Measurements from ENCODE around the gene ITPRIP. TPM values are rescaled to one million over a fixed set of nuclear protein-coding genes. Genes with fewer than 3 reads are reported as not detected.
A peak's percentile ranks its signal among the peaks of the same experiment; 100 is the strongest.

ITPRIP gene
- polyA plus RNA-seq, 12 donors = 6.1 to 16.0 (median 7.8) TPM; not detected in 1

DNA sequence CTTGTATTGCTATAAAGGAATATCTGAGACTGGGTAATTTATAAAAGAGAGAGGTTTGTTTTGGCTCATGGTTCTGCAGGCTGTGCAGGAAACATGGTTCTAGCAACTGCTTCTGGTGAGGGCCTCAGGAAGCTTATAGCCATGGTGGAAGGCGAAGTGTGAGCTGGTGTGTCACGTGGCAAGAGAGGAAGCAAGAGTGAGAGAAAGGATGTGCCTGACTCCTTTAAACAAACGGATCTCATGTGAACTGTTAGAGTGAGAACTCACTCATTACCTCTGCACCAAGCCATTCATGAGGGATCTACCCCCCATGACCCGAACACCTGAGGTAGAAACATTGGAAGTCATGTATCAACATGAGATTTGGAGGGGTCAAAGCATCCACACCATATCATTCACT lies 7.7 kb upstream of the ITPRIP start:
- DNase-seq = no peak

DNA sequence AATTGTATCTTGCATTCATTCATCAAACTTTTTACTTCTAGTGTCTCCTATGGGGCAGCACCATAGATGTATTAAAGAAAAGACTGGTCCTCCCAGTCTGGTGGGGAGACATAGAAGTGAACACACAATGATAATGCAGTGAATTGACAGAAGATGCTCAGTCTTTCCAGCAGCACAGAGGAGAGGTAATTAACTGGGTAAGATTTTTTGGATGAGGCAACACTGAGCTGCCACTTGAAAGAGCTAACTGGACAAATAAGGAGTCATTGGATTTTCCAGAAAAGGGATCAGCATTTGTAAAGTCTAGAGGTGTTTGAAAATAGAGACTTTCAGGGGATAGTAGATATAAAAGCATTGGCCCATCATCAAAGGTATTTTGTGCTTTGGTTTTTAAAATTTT lies 7.2 kb upstream of the ITPRIP start:
- DNase-seq = no peak

DNA sequence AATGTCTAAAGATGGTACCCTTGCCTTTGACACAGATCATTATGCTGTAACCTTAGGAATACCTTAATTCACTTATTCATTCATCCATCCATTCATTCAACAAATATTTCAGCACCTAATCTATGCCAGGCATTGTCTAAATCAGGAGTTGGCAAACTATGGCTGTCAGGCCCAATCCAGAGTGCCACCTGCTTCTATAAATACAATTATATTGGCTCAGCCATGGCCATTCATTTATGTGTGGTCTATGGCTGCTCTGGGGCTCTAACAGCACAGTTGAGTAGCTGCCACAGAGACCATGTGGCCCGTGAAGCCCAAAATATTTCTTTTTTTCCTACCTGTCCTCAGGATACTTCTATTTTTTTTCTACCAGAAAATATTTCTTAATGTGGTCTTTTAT lies 6.0 kb upstream of the ITPRIP start:
- no peak for DNase-seq

DNA sequence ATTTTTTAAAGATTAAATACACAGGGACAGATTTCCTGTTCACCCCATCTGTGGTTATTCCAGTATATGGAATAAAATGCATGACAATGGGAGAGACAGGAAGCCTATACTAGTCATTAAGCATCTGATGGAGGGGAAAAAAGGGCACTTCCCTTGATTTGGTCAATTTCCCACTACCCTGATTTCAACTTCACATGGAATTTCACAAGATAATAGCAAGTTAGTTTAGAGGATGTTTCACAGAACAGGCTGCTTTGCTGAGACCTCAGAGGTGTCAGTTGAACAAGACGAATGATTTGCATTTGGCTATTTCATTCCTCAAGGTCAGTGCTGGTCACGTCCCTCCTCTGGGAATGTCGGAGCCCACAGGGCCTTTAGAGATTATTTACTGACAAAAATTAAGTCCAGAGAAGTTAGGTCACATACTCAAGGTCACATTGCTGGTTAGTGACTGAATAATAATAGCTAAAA lies 4.7 kb upstream of the ITPRIP start:
- DNase-seq = no peak

DNA sequence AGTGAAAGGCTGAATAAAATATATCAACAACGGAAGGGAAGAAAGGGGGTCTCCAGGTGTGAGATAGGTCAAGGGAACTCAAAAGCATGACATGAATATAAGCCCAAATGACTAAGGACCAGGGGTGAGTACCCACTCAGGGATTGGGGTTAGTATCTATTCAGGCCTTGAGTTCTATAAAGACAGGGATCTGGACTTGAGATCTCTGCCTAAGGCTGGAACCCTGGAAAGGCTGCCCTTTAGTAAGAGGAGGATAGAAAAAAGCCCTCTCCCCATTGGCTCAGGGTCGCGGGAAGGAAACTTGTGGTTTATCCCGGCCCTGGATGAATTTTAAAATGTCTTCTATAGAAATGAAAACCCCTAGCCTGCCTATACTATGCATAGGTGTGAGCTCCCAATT lies 2.4 kb upstream of the ITPRIP start:
- no peak for DNase-seq

DNA sequence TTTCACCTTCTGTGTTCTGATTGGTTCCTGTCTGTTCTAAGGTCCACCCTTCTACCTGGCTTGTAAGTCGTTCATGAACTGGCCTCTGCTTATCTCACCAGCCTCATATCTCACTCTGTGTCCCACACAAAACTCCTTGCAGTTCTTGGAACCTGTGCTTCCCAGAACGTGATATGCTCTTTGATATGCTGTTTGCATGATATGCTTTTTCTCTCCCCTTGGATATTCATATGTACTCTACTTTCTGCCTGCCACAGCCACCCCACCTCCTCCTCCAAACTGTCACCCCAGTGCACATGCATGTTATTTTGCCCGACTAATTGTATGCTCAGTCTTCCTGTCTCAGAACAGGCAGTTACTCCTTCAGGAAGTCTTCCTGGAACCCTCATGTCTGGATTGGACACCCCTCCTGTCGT lies 1.9 kb upstream of the ITPRIP start:
- no peak for DNase-seq

DNA sequence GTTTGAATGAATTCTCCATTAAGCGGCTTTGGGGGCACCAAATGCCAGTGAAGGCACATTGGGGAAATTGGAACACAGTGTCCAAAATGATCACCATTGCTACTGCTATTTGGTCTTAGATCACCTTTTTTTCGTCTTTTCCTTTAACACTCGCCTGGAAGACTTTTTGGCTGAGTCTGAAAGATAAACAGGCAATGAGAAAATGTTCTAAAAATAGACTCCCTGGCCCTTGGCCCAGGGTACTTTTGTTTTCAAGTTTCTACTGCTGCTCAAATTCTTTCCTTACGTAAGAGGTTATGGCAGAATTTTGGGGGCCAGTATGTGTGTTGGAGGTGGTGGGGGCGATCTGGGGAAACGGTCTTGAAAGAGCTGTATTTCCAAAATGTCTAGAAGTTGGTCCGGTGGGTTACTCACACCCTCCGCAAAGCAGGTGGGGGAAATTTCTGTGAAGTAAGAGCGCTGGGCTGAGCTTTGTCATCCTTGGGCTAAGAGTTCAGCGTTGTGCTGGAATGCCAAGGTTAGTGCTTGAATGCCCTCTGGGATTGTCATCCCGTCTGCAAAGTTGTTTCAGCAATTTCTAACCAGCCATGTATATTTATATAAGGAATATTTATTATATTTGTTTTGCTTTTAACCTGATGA lies 1.3 kb upstream of the ITPRIP start:
- peak; percentile 92 for DNase-seq

DNA sequence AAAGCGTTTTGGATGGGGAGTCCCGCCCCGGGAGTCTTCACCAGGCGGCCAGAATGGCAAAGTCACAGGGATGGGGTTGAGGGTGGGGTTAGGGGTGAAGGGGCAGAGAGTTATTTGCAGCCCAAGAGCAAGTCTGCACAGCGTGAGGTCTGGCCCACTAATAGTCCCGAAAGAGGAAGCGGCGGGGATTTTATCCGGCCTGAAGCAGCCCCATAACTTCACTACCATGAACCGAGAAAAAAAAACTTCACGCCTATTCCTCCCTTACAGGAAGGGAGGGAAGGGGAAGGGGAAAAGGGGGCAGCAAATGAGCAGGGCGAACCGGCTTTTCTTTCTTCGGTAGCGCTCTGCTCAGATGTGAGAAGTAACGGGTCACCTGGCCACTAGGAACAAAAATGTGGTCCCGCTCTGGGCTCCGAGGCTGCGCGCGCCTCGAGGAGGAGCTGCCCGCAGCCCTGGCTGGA lies 712 bp downstream of the ITPRIP start:
- DNase-seq = no peak

DNA sequence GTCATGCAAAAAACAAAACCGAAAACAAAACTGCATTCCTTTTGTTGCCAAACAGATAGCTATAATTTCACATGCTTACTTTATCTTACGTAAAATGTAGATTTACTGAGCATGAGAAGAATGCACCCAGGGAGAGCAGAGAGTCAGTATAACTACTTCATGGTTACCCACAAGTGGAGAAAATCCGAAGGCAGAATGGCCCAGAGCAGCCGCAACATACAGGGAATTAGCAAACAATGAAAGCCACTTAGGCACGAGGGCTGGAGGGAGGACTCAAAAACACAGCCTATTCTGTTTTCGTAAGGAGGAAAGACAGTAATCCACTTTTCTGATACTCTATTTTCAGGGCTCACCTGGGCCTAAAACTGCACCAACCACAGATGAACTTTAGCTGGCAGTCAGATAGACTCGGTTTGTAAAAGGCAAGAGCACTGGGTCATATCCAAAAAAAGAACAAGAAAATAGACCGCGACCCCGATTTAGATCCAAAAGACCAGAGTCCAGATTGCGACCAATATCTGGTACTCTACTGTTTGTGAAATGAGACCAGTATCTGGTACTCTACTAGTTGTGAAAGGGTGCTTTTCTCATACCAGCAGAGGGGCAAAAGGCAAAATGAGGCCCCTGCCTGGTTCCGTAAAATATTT lies 1.3 kb downstream of the ITPRIP start:
- DNase-seq = no peak

DNA sequence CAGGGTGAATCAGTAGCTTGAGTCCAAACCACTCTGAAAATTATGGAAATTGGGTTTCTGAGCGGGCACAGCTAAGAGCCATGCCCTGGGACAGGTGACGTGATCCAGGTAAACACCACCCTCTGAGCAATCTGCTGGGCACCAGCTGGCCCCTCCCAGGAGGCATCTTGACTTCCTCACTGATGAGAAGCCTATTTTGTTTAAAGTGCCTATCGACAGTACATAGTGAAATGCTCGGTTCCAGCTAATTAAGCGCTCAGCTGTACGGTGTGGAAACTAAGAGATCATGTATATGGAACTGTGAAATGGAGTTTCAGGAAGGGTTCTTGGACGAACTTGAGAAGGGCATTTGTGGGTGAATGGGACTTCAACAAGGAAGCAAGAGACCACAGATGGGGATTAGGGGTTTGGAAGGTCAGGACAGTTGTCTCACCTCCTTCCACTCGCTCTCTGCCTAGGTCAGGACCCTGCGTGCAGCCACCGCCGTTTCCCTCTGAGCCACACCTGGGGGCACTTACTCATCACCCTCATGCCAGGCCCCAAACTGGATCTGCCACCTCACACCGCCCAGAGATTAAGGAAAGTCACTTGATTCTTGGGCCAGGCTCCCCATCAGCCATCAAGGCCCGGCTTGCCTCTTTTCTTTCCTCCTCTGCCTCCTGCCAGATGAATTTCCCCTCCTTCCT lies 3.2 kb downstream of the ITPRIP start:
- no peak for DNase-seq

DNA sequence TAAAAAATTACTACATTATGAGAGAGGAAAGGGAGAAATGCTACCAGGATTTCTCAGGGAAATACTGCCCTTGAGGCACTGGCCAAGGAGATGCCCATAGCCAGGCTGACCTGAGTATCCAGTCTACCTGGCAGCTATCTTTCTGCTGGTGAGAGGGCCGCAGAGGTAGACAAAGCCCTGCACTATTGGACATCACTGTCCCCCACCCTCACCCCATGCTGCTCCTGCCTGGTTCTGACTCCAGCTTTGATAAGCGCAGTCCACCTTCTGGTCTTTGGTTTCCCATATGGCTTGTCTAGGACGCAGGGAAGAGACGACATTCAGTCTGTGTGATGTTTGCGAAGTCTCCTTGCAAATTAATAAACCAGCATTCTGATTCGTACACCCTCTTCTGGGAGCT lies 3.7 kb downstream of the ITPRIP start:
- DNase-seq = no peak

DNA sequence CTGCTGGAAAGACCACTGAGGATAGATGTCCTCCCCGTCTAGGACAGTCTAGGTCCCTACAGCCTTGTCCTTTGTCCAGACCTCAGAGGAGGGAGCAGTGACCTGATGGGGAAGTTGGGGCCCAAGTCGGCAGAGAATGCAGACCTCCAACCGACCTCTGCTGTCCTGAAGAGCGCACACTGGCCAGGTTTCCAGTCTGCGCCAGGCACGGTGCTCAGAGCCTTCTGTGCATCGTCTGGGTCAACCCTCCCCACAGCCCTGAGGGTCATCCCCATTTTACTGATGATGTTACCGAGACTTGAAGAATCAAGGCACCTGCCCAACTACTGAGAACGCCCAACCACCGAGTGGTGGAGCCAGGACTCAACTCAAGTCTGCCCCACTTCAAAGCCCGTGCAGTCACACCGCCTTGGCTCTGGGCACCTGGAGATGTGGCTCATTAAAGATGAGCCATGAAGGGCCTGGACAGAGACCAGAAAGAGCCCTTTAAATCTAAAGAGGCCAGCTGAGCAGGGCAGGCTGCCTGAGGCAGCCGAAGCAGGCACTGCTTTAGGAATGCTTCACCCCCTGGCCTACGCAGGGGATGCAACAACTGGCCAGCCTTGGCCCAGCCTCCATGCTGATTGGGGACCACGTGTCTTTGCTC lies 4.4 kb downstream of the ITPRIP start:
- DNase-seq = no peak

DNA sequence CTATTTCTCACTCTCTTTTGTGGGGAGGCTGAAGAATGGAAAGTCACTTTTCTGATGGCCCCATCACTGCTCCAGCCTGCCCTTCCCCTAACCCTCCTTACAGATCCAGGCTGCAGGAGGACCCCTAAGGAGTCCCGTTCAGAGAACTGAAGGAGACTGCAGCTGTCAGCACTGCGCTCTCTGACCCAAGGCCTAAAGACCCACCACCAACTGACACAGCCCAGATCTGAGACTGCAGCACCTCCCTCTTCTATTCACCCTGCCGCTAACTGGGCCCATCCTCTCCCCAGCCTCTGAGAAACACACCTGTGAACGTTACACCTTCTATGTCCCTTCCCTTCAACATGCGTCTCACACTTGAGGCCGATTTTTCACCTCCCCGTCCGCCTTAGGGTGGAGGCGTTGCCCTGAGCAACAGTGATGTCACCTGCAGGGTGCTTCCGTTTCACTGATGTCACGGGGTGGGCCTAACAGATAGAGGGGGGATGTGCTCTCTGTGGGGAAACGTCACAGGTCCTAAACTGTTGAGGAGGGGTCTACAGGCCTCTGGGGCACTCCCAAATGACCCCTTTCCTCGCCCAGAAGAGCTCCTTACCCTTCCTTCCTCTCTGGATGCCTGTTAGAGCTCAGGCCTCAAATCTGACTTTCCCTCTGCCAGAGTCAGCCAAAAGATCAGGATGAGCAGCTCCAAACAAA lies 5.1 kb downstream of the ITPRIP start:
- no peak for DNase-seq

DNA sequence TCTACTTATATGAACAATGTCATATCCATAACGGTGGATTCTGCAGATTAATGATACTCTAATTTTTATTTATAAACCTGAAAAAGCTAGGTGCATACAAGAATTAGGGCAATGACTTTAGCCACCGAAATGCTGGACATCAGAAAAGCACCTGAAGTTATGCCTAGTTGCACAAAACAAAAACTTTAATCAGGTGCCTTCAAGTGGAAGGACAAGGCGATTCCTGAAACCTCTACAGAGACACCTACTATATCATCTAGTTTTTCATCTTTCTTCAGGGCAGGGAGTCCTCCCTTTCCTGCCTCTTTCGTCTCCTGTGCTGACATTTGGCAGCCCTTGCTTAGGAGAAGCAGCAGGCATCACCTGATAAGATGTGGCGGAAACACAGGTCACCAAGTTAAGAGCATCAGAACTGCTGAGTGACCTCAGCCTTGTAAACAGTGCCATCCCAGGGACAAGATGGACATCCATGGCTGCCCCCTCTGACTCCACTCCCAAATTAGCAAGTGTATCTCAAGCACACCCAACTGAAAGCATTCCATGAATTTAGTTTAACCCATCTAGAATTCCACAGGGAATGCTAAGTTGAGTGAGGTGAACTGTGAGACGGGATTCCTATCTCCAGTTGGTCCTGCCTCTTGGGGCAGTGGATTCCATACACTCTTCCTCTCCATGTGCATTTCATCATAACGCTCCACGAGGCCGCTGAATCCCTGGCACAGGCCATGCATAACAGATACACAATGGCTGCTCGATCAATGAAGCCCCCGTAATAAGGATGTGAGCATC lies 5.8 kb downstream of the ITPRIP start:
- no peak for DNase-seq

DNA sequence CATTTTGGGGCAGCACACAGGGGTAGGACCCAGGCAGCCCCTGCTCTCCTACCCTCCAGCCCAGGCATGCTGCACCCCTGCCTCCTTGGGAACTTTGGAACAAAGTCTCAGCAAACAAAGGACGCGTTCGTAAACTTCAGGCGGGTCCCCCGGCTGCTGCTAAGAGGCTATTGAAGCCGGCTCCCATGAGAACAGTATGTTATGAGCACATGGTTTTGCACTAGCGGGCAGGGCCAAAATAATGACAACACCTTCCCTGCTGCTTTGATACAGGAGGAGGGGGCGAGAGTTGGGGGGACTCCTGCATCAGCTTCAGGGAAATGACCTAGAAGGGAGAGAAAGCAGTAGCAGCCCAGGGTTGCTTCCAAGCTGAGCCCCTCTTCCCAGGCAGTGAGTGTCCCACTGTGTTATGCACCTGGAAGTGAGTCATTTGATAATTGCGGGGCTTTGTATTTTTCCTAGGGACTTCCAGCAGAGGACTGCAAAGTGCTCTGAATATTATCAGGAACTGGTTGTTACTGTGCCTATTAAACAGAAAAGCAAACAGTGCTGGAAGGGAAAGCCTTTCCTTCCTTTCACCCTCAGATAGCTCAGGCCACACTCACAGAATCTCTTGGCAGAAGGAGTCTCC lies 6.9 kb downstream of the ITPRIP start:
- no peak for DNase-seq

DNA sequence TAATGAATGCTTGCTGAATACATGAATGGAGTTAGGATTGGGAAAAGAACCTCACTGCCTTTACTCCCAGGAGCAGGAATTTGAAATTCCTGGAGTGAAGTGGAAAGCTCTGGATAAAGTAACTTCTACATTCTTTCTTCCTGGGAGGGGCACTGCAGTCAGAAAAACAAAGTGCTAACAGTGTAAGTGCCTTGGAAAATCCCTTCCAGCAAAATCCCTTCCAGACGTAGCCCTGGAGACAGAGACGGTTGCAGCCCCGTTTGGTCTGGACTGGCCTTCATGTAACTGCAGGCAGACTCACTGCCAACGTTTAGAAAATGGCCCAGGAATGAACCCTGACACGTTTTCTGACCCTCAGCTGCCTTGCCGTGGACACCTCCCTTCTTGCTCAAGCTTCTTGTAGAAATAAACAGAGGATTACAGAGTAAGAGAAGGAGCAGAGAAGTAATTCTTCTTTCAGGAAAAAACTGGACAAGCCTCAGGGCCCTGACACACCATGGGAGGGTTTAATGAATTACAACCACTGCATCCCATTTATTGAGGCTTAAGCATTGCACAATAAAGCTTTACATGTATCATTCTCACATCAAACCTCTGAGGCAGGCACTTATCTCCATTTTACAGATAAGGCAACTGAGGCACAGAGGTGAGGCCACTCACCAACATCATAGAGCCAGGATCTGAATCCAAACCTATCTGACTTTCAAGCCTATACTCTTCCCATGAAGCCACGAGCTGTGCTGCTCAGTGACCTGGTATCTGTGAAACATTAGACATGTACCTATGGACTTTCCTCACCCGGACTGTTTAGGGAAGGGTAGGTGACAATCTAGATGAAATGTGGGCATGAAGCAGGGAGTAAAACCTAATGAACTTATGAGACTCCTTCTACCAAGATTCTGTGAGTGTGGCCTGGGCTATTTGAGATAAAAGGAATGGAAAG lies 7.8 kb downstream of the ITPRIP start:
- peak; percentile 91 for DNase-seq

DNA sequence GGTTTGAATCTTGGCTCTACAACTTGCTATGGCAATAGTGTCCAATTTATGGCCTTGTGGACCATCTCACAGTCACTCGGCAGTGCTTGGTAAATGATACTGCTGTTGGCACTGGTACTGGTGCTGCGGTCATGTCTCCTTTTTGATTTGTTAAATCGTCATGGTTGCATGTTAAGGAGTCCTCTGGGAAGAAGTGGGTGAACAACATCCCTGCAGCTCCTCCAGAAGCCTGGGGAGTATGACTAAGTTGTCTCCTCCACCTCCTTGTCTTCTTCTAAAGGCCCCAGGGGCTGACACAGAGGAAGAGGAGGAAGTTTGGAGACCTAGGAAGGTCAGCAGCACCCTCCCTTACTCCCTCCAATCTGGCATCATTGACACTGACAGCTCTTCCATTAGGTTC lies 8.5 kb downstream of the ITPRIP start:
- no peak for DNase-seq

DNA sequence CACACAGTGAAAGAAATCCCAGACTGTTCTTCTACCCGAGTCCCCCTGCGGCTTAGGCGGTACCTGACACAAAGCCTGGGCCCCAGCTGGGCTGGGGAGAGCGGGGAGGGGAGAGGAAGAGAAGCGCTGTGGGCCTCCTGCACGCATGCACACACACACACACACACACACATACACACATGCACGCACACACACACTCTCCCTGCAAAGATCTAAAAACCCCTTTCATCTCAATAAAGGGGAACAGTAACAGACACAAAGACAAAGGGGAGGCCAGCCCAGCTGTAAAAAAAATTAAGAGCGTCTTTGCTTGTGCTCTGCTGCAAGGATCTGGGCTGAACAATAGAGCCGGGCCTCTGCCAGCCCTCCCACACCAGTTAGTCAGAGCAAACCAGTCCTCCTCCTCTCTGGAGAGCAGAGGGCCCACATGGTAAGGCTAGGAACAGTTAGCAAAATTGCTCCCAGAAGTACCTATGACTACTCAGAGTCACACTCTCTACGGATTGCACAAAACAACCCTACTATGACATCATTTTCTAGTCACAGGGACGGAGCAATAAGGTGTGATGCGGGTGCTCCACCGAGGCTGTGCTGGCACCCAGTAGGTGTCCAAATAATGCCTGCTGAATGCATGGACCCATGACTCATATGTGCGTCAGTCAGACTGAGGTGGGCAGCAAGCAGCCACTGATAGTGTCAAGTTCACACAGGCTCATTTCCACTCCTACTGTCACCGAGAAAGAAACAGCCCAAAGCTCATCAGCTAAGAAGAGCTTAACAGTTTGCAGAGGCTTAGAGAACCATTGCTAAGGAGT lies 9.2 kb downstream of the ITPRIP start:
- DNase-seq = no peak

DNA sequence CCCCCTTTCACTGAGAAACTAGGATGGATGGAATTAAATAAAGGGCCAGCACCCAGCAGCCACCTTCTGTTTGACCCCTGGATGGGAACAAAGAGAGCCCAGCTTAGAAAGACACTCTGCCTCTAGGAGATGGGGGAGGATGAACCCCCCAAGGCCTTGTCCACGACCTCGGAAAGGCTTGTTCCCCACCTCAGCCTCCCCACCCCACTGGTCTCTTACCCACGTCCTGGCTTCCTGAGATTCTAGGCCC lies 9.7 kb downstream of the ITPRIP start:
- no peak for DNase-seq

Data from muscle of arm (tissue), 12 donors.